Midbrain (tissue), 1 donor: Measurements from ENCODE around the gene HDAC7.

Experiments used
- DNase-seq: peaks from one replicate; lab custom pipeline; 2025; lab: John Stamatoyannopoulos, UW

The HDAC7 gene

DNA sequence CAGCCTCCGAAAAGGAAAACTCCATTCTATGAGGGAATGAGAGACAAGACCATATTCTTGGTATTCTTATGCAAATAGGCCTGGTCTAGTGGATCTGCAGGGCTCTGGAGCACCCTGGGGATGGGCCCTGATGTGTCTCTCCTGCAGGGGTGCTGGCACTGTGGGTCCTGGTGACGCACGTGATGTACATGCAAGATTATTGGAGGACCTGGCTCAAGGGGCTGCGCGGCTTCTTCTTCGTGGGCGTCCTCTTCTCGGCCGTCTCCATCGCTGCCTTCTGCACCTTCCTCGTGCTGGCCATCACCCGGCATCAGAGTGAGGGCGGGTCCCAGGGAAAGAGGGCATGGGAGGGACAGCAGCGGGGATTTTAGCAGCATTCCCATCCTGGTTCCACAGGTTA lies 40.8 kb downstream of the HDAC7 start:
- DNase-seq, result no peak

- DNase-seq, result peak; percentile 93
Observed at GRCh38 chr12:47777741-47778558, 41.8 kb downstream of the HDAC7 start.

GRCh38 chr12:47777151-47777550 lies 42.6 kb downstream of the HDAC7 start:
- no peak for DNase-seq

DNA sequence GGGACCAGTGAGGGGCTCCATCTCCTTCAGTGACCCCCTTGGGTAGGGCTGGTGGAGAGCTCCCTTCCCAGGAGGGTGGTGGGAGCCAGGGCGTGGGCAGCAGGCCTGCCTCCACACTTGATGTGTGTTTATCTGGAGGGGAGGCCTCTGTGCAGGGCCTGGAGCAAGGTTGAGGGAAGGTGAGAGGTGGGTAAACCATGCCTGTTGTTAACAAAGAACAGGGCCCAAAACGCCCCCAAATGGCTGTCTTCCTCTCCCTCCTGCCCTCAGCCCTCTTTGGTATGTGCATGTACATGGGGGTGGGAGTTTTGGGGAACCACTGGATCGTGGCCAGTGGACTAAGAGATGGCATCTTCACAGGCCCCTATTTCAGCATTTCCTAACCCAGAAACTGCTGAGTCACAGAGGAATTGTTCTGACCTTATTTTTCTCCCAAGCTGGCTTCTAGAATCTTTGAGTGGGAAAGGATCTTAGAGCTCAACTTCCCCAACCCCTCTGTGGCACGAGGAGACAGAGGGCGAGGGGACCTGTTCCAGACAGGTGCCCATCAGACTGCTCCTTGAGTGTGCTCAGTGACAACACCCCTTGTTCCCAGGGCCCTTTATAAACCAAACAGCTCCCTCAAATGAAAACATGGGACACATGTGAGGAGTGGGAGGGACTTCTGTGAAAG lies 43.1 kb downstream of the HDAC7 start:
- DNase-seq, result peak; percentile 38

GRCh38 chr12:47775100-47775911 lies 44.4 kb downstream of the HDAC7 start:
- DNase-seq, result peak; percentile 48

DNA sequence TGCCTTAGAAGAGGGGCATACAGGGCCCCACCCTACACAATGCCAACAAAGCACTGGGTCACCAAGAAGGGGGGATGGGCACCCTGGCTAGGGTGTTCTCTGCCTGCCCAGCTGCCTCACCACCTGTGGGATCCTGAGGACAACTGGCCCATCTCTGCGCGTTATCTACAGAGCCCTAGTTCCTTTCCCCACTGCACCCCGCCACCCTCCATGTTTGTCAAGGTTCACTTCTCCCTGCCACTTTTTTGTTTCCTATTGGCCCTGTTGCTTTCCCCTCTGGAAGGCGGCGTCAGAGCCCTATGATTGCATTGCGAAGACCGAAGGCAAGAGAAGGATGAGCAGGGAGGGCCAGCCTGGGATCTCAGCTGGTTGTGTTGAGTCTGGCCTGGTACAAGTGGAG lies 45.0 kb downstream of the HDAC7 start:
- no peak for DNase-seq

DNA sequence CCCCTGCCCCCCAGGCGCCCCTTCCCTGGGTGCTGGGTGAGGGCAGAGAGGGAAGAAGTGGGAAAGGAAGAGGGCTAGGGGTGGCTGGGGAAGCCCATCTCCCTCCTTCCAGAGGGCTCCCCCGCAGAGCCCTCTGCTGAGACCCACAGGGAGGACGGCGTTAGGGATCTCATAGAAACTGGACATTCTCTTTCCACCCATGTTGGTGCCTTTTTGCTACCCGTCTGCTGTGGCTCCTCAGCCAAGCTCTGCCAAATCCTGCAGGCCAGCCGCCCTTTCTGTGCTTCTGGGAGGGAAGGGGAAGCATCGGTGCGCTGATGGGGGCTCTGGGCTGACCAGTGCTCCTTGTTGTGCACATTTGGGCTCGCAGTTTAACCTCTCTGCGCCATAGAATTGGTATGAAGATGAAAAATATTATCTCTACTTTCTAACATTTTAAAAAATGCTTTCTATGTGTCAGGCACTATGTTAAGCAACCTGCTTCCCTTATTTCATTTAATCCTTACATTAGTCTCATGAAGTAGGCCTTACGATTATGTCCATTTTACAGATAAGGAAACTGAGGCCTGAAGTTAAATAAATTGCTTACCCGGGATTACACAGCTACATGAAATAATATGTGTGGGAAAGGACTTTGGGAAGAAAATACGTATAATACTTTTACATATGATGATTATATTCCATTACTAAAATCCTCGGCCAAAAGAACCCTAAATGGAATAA lies 45.7 kb downstream of the HDAC7 start:
- DNase-seq, result peak; percentile 34

DNA sequence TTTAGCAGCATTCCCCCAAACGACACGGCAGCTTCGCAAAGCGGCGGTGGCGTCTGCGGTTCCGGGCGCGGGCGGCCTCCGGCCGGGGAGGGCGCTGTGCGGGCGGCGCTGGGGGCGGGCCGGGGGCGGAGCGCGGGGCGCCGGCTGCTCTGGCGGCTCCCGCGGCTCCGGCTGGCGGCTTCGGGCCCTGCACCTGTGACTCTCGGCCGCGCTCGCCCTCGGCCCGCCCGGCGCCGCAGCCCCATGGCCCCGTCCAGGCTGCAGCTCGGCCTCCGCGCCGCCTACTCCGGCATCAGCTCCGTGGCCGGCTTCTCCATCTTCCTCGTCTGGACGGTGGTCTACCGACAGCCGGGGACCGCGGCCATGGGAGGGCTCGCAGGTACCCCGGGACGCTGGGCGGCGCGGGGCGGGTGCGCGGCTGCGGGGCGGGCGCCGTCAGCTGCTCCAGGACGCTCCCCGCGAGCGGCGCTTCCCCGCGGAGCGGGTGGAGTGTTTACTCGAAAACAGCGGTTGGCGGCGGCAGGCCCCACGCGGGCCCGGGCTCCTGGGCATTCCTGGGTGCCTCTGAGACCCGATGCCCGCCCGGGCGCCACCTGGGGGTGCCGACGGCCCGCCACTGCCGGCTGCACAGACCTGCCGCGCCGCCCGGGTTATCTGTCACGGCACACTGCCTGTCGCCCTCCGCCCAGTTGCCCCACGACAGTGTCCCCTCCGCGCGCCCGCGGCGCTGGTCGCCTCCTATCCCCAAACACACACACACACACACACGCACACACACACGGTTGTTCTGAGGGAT lies 46.4 kb downstream of the HDAC7 start, which contains the start of gene SLC48A1:
Gene SLC48A1, plus strand, starts transcription at position 177 of the 796 bp plus-strand sequence. Its CDS starts 67 bp downstream, at position 244.
- DNase-seq, result peak; percentile 68

DNA sequence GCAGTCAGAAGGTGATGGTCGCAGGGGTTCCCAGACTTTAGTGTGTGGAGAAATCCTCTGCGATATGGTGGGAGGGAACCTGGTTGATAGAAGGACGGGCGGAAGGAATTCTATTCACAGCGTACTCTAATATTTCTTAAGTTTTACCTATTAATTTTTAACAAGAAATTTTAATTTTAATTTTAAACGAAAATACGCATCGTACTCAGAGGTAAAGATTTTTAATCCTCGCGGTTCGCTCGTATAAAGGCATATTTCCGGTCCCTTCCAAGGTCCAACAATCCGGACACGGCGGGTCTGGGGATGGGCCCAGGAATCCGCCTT lies 47.0 kb downstream of the HDAC7 start:
- DNase-seq, result no peak

DNA sequence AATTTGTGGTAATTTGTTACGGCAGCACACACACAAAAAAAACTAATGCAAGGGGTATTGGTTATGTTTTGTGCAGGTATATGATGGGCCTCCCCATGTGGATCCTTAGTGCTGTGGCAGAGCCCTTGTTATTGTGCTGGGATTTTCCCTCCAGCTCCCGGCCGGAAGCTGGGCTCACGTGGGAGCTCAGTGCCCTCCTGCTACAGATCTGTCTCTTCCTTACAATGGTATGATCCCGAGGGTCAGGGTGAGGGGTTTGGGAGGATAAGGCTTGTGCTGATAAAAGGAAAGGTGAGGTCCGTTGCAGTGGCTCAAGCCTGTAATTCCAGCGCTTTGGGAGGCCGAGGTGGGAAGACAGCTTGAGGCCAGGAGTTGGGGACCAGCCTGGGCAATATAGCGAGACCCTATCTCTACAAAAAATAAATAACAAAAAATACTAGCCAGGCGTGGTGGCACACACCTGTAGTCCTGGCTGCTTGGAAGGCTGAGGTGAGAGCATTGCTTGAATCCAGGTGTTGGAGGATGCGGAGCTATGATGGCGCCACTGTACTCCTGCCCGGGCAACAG lies 47.5 kb downstream of the HDAC7 start:
- no peak for DNase-seq

- no peak for DNase-seq
Observed at GRCh38 chr12:47771304-47771703, 48.4 kb downstream of the HDAC7 start.

- DNase-seq, result no peak
Observed at GRCh38 chr12:47770086-47770726, 49.5 kb downstream of the HDAC7 start.

DNA sequence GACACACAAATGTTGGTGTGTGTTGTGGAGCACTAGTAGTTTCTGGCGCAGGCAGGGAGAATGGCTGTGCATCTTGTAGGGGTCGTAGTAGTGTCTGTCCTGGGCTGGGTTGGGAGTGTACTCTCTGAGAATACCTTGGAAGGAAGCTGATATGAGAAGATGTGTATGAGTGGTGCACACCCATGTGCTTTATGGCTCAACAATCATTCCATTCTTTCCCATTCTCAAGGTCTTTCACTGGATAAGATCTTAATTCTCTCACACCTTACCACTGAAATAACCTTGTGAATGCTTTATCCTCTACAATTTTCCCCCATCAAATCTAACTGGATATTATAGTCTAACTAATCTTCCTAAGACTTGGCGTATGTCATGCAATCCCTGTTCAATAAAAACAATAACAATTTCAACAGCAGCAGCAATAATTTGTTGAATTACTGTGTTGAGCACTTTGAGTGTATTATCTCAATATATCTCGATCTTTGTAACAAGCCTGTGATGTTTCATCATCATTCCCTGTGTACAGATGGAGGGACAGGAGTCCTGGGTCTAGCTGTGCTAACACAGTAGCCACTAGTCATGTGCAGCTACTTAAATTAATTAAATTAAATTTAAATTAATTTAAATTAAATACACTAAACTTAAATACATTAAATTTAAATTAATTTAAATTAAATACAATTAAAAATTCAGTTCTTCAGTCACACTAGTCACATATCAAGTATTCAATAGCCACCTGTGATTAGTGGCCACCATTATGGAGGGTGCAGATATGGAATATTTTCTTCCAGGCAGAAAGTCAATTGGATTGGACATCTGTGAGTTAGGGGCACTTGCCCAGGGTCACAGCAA lies 50.2 kb downstream of the HDAC7 start:
- DNase-seq, result no peak

DNA sequence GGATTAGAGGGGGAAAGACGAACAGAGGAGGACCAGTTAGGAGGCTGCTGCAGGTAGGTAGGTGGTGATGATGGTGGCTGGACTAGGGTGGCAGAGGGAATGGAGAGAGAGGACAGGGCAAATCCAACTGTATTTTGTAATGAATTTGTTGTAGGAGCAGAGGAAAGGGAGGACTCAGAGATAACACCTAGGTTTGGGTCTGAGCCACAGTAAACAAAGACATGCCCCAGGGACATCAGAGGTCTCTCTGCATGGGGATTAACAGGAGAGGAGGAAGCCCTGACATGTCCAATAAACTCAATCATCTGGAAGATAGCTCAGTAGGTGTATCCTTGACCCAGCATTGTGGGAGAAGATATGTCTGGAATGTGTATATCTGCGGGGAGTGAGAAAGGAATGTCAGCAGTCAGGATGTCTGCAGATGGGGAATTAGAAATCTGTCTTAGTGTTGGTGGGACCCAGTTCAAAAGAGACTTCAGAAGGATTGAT lies 51.3 kb downstream of the HDAC7 start:
- DNase-seq, result no peak

GRCh38 chr12:47767216-47767724 lies 52.4 kb downstream of the HDAC7 start:
- DNase-seq, result peak; percentile 59

DNA sequence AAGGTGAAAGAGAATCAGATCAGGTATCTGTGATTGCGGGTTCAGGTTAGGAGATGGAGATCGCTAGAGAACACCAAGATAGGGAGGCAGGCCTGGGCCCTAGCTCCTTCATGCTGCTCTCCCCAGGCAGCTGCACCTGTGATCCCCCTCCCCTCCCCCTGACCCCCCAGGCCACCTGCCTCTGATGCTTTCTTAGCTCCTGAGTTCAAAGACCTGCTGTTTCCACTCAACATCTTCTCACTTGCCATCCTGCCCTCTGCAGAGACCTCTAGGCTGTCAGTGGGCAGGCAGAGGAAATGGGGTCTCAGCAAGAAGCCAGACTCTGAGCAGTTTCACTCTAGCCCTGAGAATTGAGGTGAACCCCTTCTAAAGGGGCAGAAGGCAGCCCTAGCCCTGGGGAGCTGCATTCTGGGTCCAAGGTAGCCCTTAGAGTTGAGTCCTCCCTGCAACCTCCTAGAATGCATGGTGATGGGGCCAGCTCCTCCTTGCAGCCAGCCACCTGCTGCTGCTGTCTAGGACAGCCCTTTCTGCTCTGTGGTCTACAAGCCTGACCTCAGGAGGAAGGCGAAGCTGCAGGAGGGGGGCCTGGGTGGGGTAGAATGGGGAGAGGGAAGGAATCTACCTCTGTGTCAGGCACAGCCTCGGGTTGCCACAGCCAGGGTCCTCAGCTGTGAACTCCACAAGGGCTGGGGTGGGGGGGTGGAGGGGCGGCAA lies 53.0 kb downstream of the HDAC7 start:
- DNase-seq, result no peak

DNA sequence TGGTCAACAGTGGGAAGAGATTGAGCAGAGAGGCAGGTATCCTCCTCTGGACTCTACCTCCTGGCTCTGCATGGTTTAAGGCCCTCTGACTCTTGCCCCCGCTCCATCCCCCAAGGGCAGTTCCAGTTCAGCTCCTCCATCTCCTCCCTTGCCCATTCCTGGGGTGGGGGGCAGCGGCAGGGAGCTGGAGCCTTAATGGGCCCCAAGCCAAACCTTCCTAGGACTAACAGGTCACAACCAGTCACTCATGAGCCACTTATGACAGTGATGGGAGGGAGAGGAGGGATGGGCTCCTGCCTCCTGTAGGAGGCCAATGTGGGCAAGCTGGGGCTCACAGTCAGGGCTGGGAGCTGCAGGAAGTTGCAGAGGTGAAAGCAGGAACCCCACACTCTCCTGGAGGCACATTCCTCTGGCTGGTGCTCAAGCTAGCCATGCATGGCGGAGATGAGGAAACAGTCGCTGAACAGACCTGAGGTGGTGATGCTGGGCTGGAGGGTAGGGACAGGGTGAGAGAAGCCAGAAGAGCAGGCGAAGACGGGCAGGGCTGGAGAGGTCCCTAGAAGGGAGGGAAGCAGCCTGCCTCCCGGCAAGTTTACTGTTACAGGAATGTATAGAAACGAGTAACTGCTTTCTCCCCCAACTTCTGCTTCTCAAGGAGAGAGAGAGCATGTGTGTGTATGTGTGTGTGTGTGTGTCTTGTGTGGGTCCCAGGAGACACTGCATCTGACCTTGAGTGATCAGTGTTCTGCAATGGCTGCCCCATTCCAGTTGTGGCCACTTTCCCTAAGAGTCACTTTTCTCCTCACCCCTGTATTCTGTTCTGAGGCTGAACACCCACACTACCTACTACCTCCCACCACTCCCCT lies 56.0 kb downstream of the HDAC7 start:
- no peak for DNase-seq
